CD4-positive, alpha-beta T cell treated with Interleukin-12 subunit alpha and Interleukin-12 subunit beta, for 1 hour (primary cell): ENCODE results near the gene ECHDC3.

ENCODE experiments used
- DNase-seq: peaks from one replicate; pipeline ENCODE4 v3.0.0-alpha.2; 2020

The ECHDC3 gene

DNA sequence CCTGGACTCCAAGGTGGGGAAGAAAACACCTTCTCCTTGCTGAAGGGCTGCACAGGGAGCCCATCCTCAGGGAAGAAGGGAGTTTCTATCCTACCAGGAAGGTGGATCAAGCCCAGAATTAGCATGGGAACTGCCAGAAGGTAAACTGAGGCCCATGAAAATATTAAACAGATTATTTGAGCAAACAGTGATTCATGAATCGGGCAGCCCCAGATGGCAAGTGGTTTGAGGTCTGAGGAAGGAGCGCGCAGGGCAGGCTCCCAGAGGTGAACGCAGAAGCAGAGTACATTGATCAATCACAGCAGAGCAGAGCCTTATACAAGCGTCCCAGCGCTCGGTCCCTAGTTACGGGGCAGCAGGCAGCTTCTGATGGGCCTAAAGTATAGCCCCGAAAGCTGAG is 45.2 kb downstream of the ECHDC3 start:
- DNase-seq, result no peak

GRCh38 chr10:11787846-11788245 is 45.7 kb downstream of the ECHDC3 start:
- DNase-seq, result no peak

GRCh38 chr10:11789306-11789705 is 47.1 kb downstream of the ECHDC3 start:
- DNase-seq, result no peak

- no peak for DNase-seq
These were observed 47.8 kb downstream of the ECHDC3 start for GRCh38 chr10:11789956-11790355.

DNA sequence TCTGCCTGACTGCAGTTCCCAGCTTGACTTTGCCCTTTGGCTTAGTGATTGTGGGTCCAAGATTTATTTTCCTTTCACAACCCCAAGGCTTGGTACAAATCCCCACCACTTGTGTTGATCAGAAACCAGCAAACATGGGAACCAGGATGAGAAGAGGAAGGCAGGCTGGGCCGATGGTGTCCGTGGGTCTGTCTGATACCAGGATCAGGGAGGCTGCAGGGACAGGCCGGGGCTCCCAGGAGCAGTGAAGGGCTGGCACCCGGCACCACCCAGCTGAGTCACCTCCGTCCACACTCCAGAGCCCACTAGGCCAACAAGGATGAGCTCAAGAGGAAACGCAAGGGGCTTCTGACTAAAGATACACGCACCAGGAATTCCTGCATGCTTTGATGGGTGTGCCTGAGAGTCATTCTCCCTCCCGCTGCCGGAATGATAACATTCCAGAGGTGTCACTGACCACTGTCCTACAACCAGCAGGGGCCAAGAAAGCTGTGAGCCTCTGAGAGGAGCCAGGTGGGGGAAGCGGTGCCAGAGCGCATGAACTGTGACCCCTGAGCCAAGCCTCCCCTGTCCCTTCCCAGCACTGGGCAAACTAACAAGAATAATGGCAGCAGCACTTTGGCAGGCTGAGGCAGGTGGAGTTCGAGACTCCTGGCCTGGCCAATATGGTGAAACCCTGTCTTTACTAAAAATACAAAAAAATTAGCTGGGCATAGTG is 51.7 kb downstream of the ECHDC3 start:
- DNase-seq, result no peak

DNA sequence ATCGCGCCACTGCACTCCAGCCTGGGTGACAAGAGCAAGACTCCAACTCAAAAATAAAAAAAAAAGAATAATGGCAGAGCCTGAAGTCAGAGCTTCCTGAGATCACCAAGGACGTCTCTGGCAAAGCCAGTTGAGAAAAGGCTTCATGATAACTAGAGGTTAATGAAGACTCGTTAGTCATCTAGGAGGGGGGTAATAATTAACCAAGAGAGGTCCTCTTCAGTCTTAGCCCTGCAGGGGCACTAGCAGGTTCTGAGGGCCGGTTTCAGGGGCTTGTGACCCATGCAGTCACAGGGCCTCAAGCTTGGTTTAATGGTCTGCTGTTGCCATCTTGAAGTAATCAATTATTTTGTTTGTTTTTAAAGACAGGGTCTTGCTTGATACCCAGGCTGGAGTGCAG is 52.4 kb downstream of the ECHDC3 start:
- no peak for DNase-seq

DNA sequence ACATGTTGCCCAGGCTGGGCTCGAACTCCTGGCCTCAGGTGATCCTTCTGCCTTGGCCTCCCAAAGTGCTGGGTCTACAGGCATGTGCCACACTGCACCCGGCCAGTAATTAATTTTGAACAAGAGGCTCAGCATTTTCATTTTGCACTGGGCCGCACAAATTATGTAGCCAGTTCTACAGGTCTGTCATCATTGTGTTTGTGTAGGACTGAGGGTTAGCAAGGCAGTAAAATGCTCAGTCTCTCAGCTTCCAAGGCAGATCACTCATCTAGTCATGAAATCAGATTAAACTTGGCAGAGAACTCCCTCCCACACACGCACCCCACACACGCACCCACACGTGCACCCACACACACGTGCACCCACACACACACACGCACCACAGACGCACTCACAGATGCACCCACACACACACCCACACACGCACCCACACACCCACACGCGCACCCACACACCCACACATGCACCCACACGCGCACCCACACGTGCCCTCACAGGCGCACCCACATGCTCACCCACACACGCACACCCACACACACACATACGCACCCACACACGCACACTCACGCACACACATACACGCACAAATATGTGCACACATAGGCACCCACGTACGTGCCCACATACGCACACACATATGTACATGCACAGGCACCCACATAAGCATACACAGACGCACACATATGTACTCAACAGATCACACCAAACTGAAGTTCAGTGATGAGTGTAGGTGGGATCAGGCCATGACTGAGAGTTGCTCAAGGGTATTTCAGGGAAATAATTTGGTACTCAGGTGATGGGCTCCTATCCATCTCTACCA is 53.1 kb downstream of the ECHDC3 start:
- DNase-seq, result no peak

DNA sequence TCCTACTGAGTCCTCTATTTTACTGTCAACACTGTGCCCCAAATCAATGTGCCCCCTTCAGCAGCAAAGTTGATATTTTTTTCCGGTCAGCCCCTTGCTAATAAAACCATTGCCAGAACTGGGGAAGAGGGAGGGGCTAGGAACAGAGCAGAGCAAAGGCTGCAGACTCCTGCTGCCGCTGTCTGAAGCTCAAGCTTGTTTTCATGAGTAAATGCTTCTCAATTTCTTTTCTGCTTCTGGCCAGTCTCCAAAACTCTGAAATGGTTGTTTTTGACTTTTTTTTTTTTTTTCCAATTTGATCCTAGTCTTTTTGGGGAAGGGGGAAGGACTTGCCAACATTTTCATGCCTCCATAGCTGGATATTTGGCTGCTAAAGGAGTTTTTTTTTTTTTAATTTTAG is 54.3 kb downstream of the ECHDC3 start:
- no peak for DNase-seq

- no peak for DNase-seq
These were observed 55.1 kb downstream of the ECHDC3 start for GRCh38 chr10:11797281-11797680.

DNA sequence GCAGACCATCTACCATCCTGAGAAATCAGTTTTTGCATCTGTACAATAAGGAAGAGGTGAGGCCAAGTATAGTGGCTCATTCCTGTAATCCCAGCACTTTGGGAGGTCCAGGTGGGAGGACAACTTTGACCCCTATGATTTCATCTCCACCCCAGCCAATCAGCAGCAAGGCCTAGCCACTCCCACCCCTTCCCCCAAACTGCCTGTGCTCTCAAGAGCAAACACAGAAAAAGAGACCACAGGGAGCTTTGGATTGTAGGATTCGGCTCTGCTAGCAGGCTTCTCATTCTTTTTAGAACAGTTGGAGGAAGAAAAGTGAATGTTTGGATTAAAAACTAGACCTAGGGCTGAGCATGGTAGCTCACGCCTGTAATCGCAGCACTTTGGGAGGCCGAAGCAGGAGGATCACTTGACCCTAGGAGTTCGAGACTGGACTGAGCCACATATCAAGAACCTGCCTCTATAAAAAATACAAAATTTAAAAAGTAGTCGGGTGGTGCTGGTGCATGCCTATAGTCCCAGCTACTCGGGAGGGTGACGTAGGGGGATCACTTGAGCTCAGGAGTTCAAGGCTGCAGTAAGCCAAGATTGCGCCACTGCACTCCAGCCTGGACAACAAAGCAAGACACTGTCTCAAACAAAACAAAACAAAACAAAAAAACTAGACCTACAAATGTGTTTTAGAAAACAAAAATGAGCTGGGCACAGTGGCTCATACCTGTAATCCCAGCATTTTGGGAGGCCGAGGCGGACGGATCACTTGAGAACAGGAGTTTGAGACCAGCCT is 55.9 kb downstream of the ECHDC3 start:
- DNase-seq, result no peak

DNA sequence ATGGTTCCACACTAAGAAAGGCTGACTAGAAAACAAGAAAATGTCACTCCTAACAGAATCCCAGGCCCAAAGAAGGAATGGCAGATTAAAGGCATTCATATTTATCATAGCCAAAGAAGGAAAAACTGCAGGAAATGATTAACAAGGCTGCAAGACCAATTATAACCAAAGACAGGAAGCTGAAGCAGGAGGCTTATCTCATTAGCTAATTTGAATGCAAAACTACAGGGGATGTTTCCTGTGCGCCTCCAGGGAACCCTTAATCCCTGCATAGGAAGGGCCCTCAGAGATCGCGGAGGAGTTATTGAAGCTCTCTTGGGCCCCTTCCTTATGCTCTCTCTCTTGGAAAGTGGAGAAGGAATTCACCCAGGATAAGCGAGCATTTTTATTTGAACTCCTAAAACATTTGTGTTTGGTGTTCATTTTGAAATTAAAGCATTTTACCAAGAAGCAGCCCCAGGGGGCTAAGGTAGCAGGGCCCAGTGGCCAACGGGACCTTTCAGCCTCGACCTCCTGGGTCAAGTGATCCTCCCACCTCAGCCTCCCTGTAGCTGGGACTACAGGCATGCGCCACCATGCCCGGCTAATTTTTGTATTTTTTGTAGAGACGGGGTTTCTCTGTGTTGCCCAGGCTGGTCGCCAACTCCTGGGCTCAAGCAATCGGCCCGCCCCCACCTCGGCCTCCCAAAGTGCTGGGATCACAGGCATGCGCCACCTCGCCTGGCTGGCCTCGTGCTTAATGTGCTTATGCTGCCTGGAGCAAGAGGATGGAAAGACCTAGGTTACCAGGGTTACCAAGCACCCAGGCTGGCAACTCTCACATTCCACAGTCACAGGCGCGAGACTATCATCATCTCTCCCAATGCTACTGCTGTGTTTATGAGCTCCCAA is 56.9 kb downstream of the ECHDC3 start:
- DNase-seq, result no peak

DNA sequence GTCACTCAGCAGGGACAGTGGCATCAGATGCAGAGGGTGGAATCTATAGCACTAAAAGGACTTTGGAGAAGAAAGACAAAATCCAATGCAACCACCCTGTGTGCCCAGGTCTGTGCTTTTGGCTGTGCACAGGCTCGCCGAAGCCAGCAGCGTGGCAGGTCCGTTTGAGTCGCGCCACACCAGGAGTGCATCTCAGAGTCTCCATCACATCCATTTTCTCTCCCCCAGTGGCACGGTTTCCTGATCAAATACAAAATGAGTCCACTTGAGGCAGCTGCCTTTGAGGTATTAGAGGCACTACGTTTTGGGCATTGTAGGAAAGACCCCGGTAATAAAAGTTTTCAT is 57.5 kb downstream of the ECHDC3 start:
- no peak for DNase-seq

DNA sequence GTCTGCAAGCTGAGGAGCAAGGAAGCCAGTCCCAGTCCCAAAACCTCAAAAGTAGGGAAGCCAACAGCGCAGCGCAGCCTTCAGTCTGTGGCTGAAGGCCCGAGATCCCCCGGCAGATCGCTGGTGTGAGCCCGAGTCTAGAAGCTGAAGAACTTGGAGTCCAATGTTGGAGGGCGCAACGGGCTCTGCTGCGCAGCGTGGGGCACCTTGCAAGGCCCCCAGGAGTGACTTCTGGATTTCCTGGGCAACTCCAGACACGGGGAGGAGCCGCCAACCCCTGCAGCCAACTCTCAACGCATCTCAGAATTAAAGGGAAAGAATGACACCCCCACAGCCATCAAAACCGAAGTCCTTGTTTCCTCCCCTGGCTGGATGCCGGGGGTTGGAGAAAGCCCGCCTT is 62.2 kb downstream of the ECHDC3 start:
- no peak for DNase-seq

GRCh38 chr10:11805792-11806191 is 63.6 kb downstream of the ECHDC3 start:
- DNase-seq, result no peak

DNA sequence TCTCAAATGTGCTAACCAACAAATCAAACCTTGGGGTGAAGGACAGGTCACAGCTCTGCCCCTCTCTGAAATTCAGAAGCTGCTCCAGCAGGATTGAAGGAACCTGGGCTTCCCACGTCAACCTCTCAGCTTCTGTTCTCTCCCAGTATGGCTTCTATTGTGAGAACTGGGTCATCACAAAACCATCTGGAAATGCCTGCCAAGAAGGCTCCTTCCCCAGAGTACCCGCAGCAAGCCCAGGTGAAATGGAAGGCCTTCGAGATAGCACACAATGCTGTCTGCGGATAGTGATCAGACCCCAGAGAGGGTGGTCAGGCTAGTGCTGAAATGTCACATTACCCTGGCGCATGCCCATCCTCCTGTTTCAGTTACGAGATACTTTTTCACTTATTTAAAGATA is 64.5 kb downstream of the ECHDC3 start:
- no peak for DNase-seq

- DNase-seq, result no peak
These were observed 66.6 kb downstream of the ECHDC3 start for GRCh38 chr10:11808808-11809207.

GRCh38 chr10:11810313-11810766 is 68.2 kb downstream of the ECHDC3 start:
- no peak for DNase-seq

DNA sequence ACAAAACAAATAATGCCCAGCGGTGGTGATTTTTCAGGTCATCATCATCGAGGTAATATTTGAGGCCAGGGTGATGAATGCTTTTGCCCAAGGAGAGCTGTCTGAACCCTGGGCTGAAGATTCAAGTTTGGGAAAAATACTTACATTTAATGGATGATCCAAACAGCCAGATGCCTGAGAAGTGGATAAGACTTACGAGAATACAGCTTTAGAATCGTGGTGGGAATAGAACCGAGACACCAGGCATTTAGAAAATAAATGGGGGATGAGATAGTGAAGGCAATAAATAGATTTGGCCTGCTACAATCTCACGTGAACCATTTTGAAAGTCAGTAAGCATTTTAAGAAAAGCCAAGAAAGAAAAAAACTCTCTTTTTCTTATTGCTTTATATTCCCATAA is 68.8 kb downstream of the ECHDC3 start:
- DNase-seq, result no peak

GRCh38 chr10:11813177-11813576 is 71.0 kb downstream of the ECHDC3 start:
- no peak for DNase-seq
